ENCODE measurements around the gene WDR76.

DNA sequence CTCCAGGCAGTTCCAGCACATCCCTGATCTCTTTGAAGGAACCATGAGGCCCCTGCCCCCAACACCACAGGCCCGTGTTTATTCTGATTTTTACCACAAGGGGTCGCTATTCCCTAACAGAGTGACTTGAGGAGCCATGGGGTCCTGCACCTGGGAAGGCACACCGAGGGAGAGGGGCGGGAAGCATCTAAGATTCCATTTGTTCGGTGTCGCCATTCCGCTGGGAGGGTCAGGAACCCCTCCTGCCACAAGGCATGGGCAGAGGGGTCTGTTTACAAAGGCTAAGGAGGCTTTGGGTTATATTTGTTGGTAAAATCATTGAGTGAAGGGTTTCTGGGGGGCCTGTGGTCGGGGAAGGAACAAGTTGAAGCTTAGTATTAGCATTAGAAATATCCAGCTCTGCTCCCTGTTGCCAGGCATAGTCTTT lies 77.1 kb downstream of the WDR76 start:
- TF ChIP-seq GATA2 (IDR thresholded peaks at IDR 0.05; ENCODE audit: low read depth, low read length) (no peak), GATA3 (IDR thresholded peaks at IDR 0.05; ENCODE audit: low read depth, low read length) (no peak)

All from SH-SY5Y (cell line).